ENCODE data around the gene PTMA.
A peak's percentile ranks its signal among the peaks of the same experiment; 100 is the strongest.

PTMA gene

DNA sequence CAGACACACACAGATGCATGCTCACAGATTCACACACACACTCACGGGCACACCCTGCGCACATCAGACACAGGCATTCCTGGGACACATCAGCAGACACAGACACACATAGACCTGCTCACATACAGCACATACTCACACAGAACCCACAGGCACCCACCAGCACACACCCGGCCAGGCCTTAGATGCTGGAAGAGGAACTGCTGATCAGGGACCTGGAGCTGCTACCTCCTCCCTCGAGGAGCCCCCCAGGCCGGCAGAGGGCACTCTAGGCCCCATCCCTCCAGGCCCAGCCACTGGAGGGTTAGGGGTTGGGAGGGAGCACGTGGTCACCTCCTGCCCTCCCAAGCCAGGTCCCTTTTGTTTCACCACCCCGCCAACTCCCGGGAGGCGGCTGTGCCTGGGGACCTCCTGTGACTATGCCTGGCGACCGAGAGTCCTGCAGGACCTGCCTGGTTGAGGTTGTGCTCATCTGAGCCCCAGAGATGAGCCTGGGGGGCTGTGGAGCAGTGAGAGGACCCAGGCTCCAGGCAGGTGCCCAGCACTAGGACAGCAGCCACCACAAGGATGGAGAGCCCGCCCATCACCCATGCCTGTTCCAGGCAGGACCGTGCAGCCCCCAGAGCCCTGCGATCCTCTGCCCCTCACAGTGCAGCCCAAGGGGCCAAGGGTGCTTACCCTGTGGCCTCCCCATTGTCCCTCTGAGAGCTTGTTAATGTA, 21.0 kb upstream of the PTMA start:
- Histone ChIP-seq H3K36me3 (ENCODE audit: insufficient read depth, low read length) (no peaks in the 10 kb centered on the region), H2AFZ (ENCODE audit: low read length, unreplicated experiment) (no peak overlapping the region), H3K27me3 (ENCODE audit: insufficient read depth, low read length) (no peaks in the 10 kb centered on the region), H3K4me1 (ENCODE audit: control insufficient read depth, insufficient read depth, low read length, unreplicated experiment) (no peaks in the 10 kb centered on the region), H3K79me2 (ENCODE audit: control insufficient read depth, insufficient read depth, low read length, unreplicated experiment) (no peaks in the 10 kb centered on the region), H3K4me3 (ENCODE audit: low read depth, low read length) (no peak overlapping the region), H3K27ac (ENCODE audit: low read depth, low read length) (no peak overlapping the region)

DNA sequence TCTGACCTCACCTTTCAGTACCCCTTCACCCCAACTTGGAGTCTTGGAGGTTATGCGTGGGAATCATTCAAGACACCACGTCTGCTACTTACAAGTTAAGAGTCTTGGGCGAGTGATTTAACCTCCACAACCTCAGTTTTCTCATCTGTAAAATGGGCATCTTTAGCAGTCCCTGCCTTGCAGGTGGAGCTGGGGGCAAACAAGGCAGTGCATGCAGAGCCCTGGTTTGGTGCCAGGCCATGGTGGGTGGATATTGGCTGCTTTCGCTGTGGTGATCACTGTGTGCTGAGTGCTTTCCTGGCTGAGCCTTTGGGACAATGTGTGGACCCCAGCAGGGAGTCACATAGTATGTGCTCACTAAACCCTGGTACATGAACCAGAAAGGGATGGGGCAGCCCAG, 20.4 kb upstream of the PTMA start:
- no peak overlapping the region for H2AFZ ChIP-seq (ENCODE audit: low read length, unreplicated experiment)
- H3K4me1 ChIP-seq (ENCODE audit: control insufficient read depth, insufficient read depth, low read length, unreplicated experiment): no peaks in the 10 kb centered on the region
- H3K27ac ChIP-seq (ENCODE audit: low read depth, low read length): no peak overlapping the region
- no peaks in the 10 kb centered on the region for H3K36me3 ChIP-seq (ENCODE audit: insufficient read depth, low read length)
- H3K4me3 ChIP-seq (ENCODE audit: low read depth, low read length): no peak overlapping the region
- no peaks in the 10 kb centered on the region for H3K27me3 ChIP-seq (ENCODE audit: insufficient read depth, low read length)
- no peaks in the 10 kb centered on the region for H3K79me2 ChIP-seq (ENCODE audit: control insufficient read depth, insufficient read depth, low read length, unreplicated experiment)

DNA sequence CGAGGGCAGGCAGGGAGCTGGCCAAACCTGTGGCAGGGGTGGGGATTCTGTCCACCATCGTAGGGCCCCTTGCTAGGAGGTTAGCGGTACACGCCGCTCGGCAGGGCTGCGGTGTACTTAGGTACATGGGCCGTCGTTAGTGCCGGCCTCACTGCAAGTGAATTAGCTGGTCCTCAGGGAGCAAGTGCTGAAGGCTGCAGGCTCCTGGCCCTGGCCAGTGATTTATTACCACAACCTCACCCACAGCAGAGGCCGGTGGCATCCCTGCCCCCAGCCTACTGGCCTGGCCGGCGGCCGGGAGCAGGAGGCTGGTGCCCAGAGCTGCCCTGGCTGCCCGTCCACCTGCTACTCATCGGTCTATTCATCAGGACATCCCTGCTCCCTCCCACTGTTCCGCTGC, 19.6 kb upstream of the PTMA start:
- no peaks in the 10 kb centered on the region for H3K27me3 ChIP-seq (ENCODE audit: insufficient read depth, low read length)
- H2AFZ ChIP-seq (ENCODE audit: low read length, unreplicated experiment): no peak overlapping the region
- H3K27ac ChIP-seq (ENCODE audit: low read depth, low read length): no peak overlapping the region
- H3K4me1 ChIP-seq (ENCODE audit: control insufficient read depth, insufficient read depth, low read length, unreplicated experiment): no peaks in the 10 kb centered on the region
- H3K79me2 ChIP-seq (ENCODE audit: control insufficient read depth, insufficient read depth, low read length, unreplicated experiment): no peaks in the 10 kb centered on the region
- no peaks in the 10 kb centered on the region for H3K36me3 ChIP-seq (ENCODE audit: insufficient read depth, low read length)
- H3K4me3 ChIP-seq (ENCODE audit: low read depth, low read length): no peak overlapping the region

DNA sequence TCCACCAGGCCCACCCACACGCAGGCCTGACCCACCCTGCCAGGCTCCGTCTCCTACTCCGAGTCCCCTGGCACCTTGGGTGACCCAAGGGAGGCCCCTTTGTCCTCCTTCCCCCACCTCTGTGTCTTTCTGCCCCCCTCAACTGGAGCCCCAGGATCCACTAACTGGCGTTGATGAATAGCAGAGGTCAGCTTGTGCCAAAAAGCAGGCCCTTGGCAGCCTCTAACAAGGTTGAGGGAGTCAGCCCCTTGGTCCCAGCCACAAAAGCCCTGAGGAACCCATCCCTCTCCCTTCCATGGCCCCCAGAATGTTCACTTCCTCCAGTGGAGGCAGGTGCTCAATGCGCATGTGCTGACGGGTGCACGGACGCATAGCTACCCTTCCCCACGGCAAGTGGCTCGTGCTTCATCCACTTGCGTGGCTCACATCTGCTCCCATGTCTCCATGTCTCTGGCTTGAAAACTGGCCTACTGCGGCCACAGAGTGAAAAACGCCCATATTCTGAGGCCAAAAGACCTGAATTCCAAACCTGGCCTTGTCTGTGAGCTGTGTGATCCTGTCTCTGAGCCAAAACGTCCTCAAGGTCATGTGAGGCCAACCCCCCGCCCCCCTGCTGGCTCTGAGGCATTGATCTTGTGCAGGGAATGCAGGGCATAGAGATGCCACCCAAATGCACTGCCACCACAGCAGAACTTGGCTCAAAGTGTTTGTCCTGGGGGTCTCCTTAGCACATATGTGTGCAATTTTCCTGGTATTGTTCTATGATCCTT, 19.0 kb upstream of the PTMA start:
- H3K27me3 ChIP-seq (ENCODE audit: insufficient read depth, low read length): no peaks in the 10 kb centered on the region
- no peak overlapping the region for H3K27ac ChIP-seq (ENCODE audit: low read depth, low read length)
- no peak overlapping the region for H2AFZ ChIP-seq (ENCODE audit: low read length, unreplicated experiment)
- H3K36me3 ChIP-seq (ENCODE audit: insufficient read depth, low read length): no peaks in the 10 kb centered on the region
- no peaks in the 10 kb centered on the region for H3K79me2 ChIP-seq (ENCODE audit: control insufficient read depth, insufficient read depth, low read length, unreplicated experiment)
- H3K4me3 ChIP-seq (ENCODE audit: low read depth, low read length): no peak overlapping the region
- H3K4me1 ChIP-seq (ENCODE audit: control insufficient read depth, insufficient read depth, low read length, unreplicated experiment): no peaks in the 10 kb centered on the region

DNA sequence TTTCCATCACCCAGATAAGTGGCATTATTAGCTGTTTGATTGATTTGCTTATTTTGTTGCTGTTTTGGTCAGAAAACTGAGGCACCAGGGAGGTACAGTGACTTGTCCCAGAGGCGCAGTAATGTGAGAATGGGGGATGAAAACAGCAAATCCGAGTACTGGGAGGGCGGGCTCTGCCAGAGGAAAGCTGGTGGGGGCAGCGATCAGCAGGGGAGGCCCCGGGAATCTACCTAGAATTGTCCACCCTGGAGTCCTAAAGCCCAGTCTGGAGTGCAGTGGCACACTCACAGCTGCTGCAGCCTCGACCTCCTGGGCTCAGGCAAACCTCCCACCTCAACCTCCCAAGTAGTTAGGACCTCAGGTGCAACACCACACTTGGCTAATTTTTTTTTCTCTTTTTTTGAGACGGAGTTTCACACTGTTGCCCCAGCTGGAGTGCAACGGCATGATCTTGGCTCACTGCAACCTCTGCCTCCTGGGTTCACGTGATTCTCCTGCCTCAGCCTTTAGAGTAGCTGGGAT, 17.0 kb upstream of the PTMA start:
- peaks cover 9% of the 10 kb centered on the region for H3K4me1 ChIP-seq (ENCODE audit: control insufficient read depth, insufficient read depth, low read length, unreplicated experiment)
- H3K79me2 ChIP-seq (ENCODE audit: control insufficient read depth, insufficient read depth, low read length, unreplicated experiment): no peaks in the 10 kb centered on the region
- no peak overlapping the region for H2AFZ ChIP-seq (ENCODE audit: low read length, unreplicated experiment)
- no peak overlapping the region for H3K27ac ChIP-seq (ENCODE audit: low read depth, low read length)
- H3K36me3 ChIP-seq (ENCODE audit: insufficient read depth, low read length): no peaks in the 10 kb centered on the region
- no peak overlapping the region for H3K4me3 ChIP-seq (ENCODE audit: low read depth, low read length)
- no peaks in the 10 kb centered on the region for H3K27me3 ChIP-seq (ENCODE audit: insufficient read depth, low read length)

DNA sequence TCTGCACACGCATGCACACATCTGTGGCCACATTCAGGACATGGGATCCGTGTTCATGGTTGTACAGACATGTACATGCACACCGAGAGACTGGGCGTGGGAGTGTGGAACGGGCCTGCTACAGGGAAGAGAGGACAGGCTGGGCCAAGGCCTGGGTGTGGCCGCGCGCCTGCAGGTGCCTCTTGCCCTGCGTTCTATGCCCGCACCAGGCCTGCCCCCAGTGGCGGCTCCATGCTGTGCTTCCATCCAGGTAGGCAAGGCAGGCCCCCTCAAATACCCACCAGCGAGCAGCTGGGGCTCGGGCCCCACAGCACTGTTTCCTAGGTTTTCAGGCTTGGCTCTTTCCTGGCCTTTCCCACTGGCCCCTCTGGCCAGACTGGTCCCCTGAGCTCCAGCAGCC, 15.5 kb upstream of the PTMA start:
- no peak overlapping the region for H2AFZ ChIP-seq (ENCODE audit: low read length, unreplicated experiment)
- H3K79me2 ChIP-seq (ENCODE audit: control insufficient read depth, insufficient read depth, low read length, unreplicated experiment): no peaks in the 10 kb centered on the region
- no peak overlapping the region for H3K27ac ChIP-seq (ENCODE audit: low read depth, low read length)
- no peaks in the 10 kb centered on the region for H3K27me3 ChIP-seq (ENCODE audit: insufficient read depth, low read length)
- no peaks in the 10 kb centered on the region for H3K36me3 ChIP-seq (ENCODE audit: insufficient read depth, low read length)
- H3K4me3 ChIP-seq (ENCODE audit: low read depth, low read length): no peak overlapping the region
- H3K4me1 ChIP-seq (ENCODE audit: control insufficient read depth, insufficient read depth, low read length, unreplicated experiment): peaks cover 10% of the 10 kb centered on the region

DNA sequence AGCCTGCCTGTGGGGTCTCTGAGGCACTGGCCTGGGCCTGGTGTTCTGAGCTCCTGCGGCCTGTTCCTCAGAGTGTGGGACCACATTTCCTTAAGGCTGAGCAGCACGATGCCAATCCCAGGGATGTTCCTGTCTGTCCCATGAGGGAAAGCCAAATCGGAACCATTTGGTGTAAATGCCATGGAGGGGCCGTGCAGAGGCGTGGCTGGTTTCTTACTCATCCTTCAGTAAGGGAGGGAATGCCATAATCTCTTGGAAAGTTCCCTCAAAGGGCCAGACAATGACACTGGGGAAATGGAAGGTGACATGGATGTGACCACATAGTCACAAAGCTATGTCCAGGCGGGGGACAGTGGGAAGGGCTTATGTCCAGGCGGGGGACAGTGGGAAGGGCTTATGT, 14.4 kb upstream of the PTMA start:
- H2AFZ ChIP-seq (ENCODE audit: low read length, unreplicated experiment): no peak overlapping the region
- H3K27ac ChIP-seq (ENCODE audit: low read depth, low read length): no peak overlapping the region

DNA sequence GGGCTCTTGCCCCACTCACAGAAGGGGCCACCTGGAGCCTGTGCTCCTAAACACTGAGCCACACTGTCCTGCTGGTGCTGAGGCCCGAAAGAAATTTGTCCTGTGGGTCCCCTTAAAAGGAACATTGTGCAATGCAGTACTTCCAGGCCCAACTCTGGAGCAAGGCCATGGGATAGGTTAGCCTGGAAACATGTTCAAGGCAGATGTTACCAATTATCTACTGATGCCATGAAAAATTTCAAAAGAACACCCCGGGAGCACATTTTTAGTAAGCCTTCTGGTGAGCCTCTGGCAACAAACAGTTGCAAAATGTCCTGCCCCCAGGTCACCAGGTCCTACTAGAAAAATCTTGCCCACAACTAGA, 12.3 kb upstream of the PTMA start:
- H3K27ac ChIP-seq (ENCODE audit: low read depth, low read length): peak overlapping the region; percentile 15; the same call in 1 of the 2 replicates
- no peaks in the 10 kb centered on the region for H3K36me3 ChIP-seq (ENCODE audit: insufficient read depth, low read length)
- peaks cover 10% of the 10 kb centered on the region for H3K4me1 ChIP-seq (ENCODE audit: control insufficient read depth, insufficient read depth, low read length, unreplicated experiment)
- H3K27me3 ChIP-seq (ENCODE audit: insufficient read depth, low read length): no peaks in the 10 kb centered on the region
- no peaks in the 10 kb centered on the region for H3K79me2 ChIP-seq (ENCODE audit: control insufficient read depth, insufficient read depth, low read length, unreplicated experiment)
- no peak overlapping the region for H3K4me3 ChIP-seq (ENCODE audit: low read depth, low read length)
- H2AFZ ChIP-seq (ENCODE audit: low read length, unreplicated experiment): no peak overlapping the region

More for the DNA sequence above, 14.4 kb upstream of the PTMA start:
- H3K36me3 ChIP-seq (ENCODE audit: insufficient read depth, low read length): no peaks in the 10 kb centered on the region
- H3K27me3 ChIP-seq (ENCODE audit: insufficient read depth, low read length): no peaks in the 10 kb centered on the region
- no peak overlapping the region for H3K4me3 ChIP-seq (ENCODE audit: low read depth, low read length)
- H3K79me2 ChIP-seq (ENCODE audit: control insufficient read depth, insufficient read depth, low read length, unreplicated experiment): no peaks in the 10 kb centered on the region
- peaks cover 10% of the 10 kb centered on the region for H3K4me1 ChIP-seq (ENCODE audit: control insufficient read depth, insufficient read depth, low read length, unreplicated experiment)

DNA sequence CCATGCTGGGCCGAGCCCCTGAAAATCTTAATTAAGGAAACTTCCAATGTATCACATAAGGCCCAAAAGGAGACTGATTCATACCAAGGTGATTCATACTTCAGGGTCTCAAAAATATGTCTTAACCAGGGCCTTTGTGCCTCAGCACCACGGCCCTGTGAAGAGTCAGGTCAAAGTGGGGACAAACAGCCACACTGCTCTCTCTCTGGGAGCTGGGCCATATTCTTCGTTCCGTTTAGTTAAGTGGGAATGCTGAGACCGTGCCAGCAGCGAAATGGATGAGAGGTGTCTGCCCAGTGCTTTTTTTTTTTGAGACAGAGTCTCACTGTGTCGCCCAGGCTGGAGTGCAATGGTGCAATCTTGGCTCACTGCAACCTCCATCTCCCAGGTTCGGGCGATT, 9.3 kb upstream of the PTMA start:
- Histone ChIP-seq H3K27me3 (ENCODE audit: insufficient read depth, low read length) (no peaks in the 10 kb centered on the region), H3K4me3 (ENCODE audit: low read depth, low read length) (no peak overlapping the region), H3K4me1 (ENCODE audit: control insufficient read depth, insufficient read depth, low read length, unreplicated experiment) (peaks cover 17% of the 10 kb centered on the region), H3K79me2 (ENCODE audit: control insufficient read depth, insufficient read depth, low read length, unreplicated experiment) (no peaks in the 10 kb centered on the region), H3K36me3 (ENCODE audit: insufficient read depth, low read length) (no peaks in the 10 kb centered on the region), H3K27ac (ENCODE audit: low read depth, low read length) (no peak overlapping the region), H2AFZ (ENCODE audit: low read length, unreplicated experiment) (no peak overlapping the region)

DNA sequence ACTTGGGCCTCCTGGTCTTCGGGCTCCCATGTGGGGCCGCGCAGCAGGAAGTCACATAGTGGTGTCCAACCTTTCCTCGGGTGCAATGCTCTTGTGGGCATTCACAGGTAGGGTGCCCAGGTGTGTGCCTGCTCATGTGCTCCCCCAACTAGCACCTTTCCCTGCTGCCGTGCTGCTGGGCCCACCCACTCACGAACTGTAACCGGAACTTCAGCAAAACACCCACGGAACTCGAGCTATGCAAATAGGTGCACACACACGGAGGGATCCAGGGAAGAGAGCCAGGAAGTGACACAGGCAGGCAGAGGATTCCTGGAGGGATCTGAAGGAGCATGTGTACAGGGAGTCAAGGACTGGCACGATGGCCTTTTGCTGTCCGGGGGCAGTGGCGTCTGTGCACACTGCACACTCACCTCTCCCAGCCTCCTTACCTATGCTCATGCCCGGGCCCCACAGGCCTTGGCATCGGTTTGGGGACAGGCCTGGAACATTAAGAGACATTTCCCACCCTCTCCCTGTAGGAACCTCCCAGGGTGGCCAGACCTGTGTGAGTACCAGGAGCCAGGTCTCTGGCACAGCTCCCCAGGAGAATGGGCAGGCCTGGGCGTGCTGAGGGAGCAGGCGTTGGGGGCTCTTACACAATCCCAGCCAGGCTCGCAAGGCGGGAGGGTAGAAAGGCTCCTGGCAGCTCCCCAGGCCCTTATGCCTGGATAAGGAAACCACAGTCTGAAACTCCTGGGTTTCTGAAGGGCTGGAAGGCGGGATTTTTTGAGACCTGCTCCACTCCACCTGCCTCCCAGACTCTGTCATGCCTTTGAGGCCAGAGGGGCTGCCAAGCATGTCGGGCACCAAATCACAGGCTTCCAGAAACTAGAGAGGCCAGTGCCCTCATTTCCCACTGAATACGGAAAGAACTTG, 6.6 kb upstream of the PTMA start:
- no peak overlapping the region for H2AFZ ChIP-seq (ENCODE audit: low read length, unreplicated experiment)
- no peak overlapping the region for H3K27ac ChIP-seq (ENCODE audit: low read depth, low read length)
- no peak overlapping the region for H3K4me3 ChIP-seq (ENCODE audit: low read depth, low read length)
- no peaks in the 10 kb centered on the region for H3K36me3 ChIP-seq (ENCODE audit: insufficient read depth, low read length)
- peaks cover 10% of the 10 kb centered on the region for H3K79me2 ChIP-seq (ENCODE audit: control insufficient read depth, insufficient read depth, low read length, unreplicated experiment)
- no peaks in the 10 kb centered on the region for H3K27me3 ChIP-seq (ENCODE audit: insufficient read depth, low read length)
- H3K4me1 ChIP-seq (ENCODE audit: control insufficient read depth, insufficient read depth, low read length, unreplicated experiment): peaks cover 7% of the 10 kb centered on the region
